ENCODE results near the gene GTSE1. TPM values are rescaled to one million over a fixed set of nuclear protein-coding genes. Genes with fewer than 3 reads are reported as not detected.

GTSE1 gene
- total and polyA plus RNA-seq, 2 donors (not counting 1 experiment from before 2014, with no cell fraction given): 0.17 to 0.39 TPM

- DNase-seq (no peak), ATAC-seq (ENCODE audit: low read depth) (no peak)
- WGBS (ENCODE audit: insufficient coverage): 91% methylated on average over 18 of the region's 18 CpGs
- ChIA-PET POLR2A (no interaction called here), CTCF (interaction anchor here (1.2 kb wide), 1 partner anchor 16 kb away, joined by 4 read pairs; no protein-coding TSS in a partner anchor)
- Histone ChIP-seq H3K9me3 (ENCODE audit: control extremely low read depth in 1 of 3, control insufficient read depth in 2 of 3, insufficient read depth in 1 of 3, low read length in 2 of 3) (peaks cover 0 to 30% (median 14%) of the 10 kb centered on the region in 3 donors), H3K4me1 (ENCODE audit: control insufficient read depth in 2 of 2, insufficient read depth in 2 of 2, low read length in 2 of 2) (peaks cover 9 to 45% of the 10 kb centered on the region in 2 donors), H3K27ac (ENCODE audit: low read length in 2 of 2) (no peak overlapping the region), H2AFZ (ENCODE audit: insufficient read depth, low read depth, low read length, poor library complexity, severe bottlenecking) (no peak overlapping the region), H3K4me2 (replicated peaks; ENCODE audit: low read depth, low read length, poor library complexity, severe bottlenecking) (no peak overlapping the region), H3K27me3 (replicated peaks in 1 of 4; ENCODE audit: control extremely low read depth in 1 of 4, control insufficient read depth in 3 of 4, insufficient read depth in 4 of 4, low read length in 3 of 4) (peaks cover 0 to 6% (median 0%) of the 10 kb centered on the region in 4 experiments), H3K79me2 (ENCODE audit: control insufficient read depth, insufficient read depth, low read length) (no peaks in the 10 kb centered on the region), H3K9ac (ENCODE audit: low read length) (no peak overlapping the region), H4K20me1 (ENCODE audit: control insufficient read depth, insufficient read depth, low read length, poor library complexity, severe bottlenecking) (no peaks in the 10 kb centered on the region), H3K36me3 (replicated peaks in 1 of 2; ENCODE audit: control extremely low read depth in 1 of 2, control insufficient read depth in 1 of 2, extremely low read depth in 1 of 2, insufficient read depth in 2 of 2, low read length in 1 of 2) (peaks cover 6 to 48% of the 10 kb centered on the region in 2 experiments), H3K4me3 (ENCODE audit: control extremely low read depth in 1 of 5, extremely low read depth in 1 of 5, insufficient read depth in 1 of 5, low read depth in 2 of 5, low read length in 4 of 5) (no peak overlapping the region)
- Mint-ChIP-seq H3K9me3 (ENCODE audit: insufficient read depth) (peaks cover 2% of the 10 kb centered on the region), H3K27me3 (no peaks in the 10 kb centered on the region), H3K4me3 (no peak overlapping the region), H3K27ac (no peak overlapping the region), H3K4me1 (peaks cover 11% of the 10 kb centered on the region)
- intact Hi-C loops (cut with micrococcal nuclease): no loop called here
- TF ChIP-seq EZH2 (IDR thresholded peaks at IDR 0.05; ENCODE audit: borderline replicate concordance, insufficient read depth, low read depth, low read length, poor library complexity, severe bottlenecking): no peak
Measured at GRCh38 chr22:46372686-46373085, 76.0 kb downstream of the GTSE1 start.

DNA sequence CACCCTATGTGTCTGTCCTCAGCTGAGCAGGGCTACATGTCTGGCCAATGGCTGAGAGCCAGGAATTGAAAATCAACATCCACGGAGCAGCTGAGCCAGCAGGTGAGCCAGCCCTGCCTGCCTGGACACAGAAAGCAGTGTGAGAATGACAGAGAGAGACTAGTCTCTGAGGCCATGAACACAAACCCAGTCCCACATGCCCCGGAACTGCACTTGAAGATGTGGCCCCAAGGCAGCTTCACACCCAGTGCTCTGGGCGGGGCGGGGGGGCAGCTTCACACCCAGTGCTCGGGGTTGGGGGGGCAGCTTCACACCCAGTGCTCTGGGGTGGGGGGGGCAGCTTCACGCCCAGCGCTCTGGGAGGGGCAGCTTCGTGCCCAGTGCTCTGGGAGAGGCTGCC lies 76.5 kb downstream of the GTSE1 start:
- 39% methylated on average over 5 of the region's 8 CpGs for WGBS (ENCODE audit: insufficient coverage)

More for the DNA sequence above, 76.5 kb downstream of the GTSE1 start:
- Histone ChIP-seq H3K36me3 (replicated peaks in 1 of 2; ENCODE audit: control extremely low read depth in 1 of 2, control insufficient read depth in 1 of 2, extremely low read depth in 1 of 2, insufficient read depth in 2 of 2, low read length in 1 of 2) (peaks cover 6 to 52% of the 10 kb centered on the region in 2 experiments), H3K4me1 (ENCODE audit: control insufficient read depth in 2 of 2, insufficient read depth in 2 of 2, low read length in 2 of 2) (peaks cover 9 to 41% of the 10 kb centered on the region in 2 donors), H3K4me3 (ENCODE audit: control extremely low read depth in 1 of 5, extremely low read depth in 1 of 5, insufficient read depth in 1 of 5, low read depth in 2 of 5, low read length in 4 of 5) (no peak overlapping the region), H3K9me3 (ENCODE audit: control extremely low read depth in 1 of 3, control insufficient read depth in 2 of 3, insufficient read depth in 1 of 3, low read length in 2 of 3) (peaks cover 0 to 30% (median 14%) of the 10 kb centered on the region in 3 donors), H3K27me3 (replicated peaks in 1 of 4; ENCODE audit: control extremely low read depth in 1 of 4, control insufficient read depth in 3 of 4, insufficient read depth in 4 of 4, low read length in 3 of 4) (peaks cover 0 to 6% (median 0%) of the 10 kb centered on the region in 4 experiments), H4K20me1 (ENCODE audit: control insufficient read depth, insufficient read depth, low read length, poor library complexity, severe bottlenecking) (no peaks in the 10 kb centered on the region), H3K4me2 (replicated peaks; ENCODE audit: low read depth, low read length, poor library complexity, severe bottlenecking) (no peak overlapping the region), H3K9ac (ENCODE audit: low read length) (no peak overlapping the region), H3K27ac (ENCODE audit: low read length in 2 of 2) (no peak overlapping the region), H2AFZ (ENCODE audit: insufficient read depth, low read depth, low read length, poor library complexity, severe bottlenecking) (no peak overlapping the region), H3K79me2 (ENCODE audit: control insufficient read depth, insufficient read depth, low read length) (no peaks in the 10 kb centered on the region)
- no peaks in the 10 kb centered on the region for H3K27me3 Mint-ChIP-seq
- DNase-seq: no peak
- intact Hi-C loops (cut with micrococcal nuclease): no loop called here
- no peak overlapping the region for H3K4me3 Mint-ChIP-seq
- no peak overlapping the region for H3K27ac Mint-ChIP-seq
- H3K9me3 Mint-ChIP-seq (ENCODE audit: insufficient read depth): peaks cover 2% of the 10 kb centered on the region
- H3K4me1 Mint-ChIP-seq: peaks cover 8% of the 10 kb centered on the region
- no peak for ATAC-seq (ENCODE audit: low read depth)
- TF ChIP-seq, protein P1, sequence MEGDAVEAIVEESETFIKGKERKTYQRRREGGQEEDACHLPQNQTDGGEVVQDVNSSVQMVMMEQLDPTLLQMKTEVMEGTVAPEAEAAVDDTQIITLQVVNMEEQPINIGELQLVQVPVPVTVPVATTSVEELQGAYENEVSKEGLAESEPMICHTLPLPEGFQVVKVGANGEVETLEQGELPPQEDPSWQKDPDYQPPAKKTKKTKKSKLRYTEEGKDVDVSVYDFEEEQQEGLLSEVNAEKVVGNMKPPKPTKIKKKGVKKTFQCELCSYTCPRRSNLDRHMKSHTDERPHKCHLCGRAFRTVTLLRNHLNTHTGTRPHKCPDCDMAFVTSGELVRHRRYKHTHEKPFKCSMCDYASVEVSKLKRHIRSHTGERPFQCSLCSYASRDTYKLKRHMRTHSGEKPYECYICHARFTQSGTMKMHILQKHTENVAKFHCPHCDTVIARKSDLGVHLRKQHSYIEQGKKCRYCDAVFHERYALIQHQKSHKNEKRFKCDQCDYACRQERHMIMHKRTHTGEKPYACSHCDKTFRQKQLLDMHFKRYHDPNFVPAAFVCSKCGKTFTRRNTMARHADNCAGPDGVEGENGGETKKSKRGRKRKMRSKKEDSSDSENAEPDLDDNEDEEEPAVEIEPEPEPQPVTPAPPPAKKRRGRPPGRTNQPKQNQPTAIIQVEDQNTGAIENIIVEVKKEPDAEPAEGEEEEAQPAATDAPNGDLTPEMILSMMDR (IDR thresholded peaks at IDR 0.05): no peak
- no peak for TF ChIP-seq EZH2 (IDR thresholded peaks at IDR 0.05; ENCODE audit: borderline replicate concordance, insufficient read depth, low read depth, low read length, poor library complexity, severe bottlenecking)
- CTCF ChIA-PET: interaction anchor here (1.2 kb wide), 1 partner anchor 17 kb away, joined by 4 read pairs; no protein-coding TSS in a partner anchor
- POLR2A ChIA-PET: interaction anchor here (0.6 kb wide), 1 partner anchor 677 kb away, joined by 6 read pairs; no protein-coding TSS in a partner anchor

Measured in B cell (primary cell).